SK-N-SH treated with all-trans-retinoic acid at 6 μM for 48 hours (cell line): ENCODE measurements around the gene NSD1.
A peak's percentile ranks its signal among the peaks of the same experiment; 100 is the strongest.

Source experiments
- ATAC-seq: fragments of 200-7000 bp; cut with Tn5 transposase; 3 replicates; pipeline ENCODE4 v1.9.1; 2020; ENCODE audit warnings: mild to moderate bottlenecking, moderate library complexity
- ARNTL ChIP-seq: fragments of 450-650 bp; formaldehyde crosslinking; IDR thresholded peaks from 2 replicates; pipeline ENCODE4 v1.5.0; 2020; ENCODE audit warnings: low read depth, mild to moderate bottlenecking, moderate library complexity, borderline replicate concordance
- BACH2 ChIP-seq: fragments of 250-450 bp; sonication (Bioruptor Pico); IDR thresholded peaks from 2 replicates; pipeline ENCODE4 v1.9.0; 2021; ENCODE audit warnings: mild to moderate bottlenecking, borderline replicate concordance
- CREB5 ChIP-seq: fragments of 250-450 bp; sonication (Bioruptor Pico); IDR thresholded peaks from 2 replicates; pipeline ENCODE4 v1.5.1; 2020; ENCODE audit warnings: low read depth, mild to moderate bottlenecking, moderate library complexity
- CSDC2 ChIP-seq: fragments of 250-450 bp; sonication (Bioruptor Pico); IDR thresholded peaks from 2 replicates; pipeline ENCODE4 v1.5.0; 2020; ENCODE audit warnings: mild to moderate bottlenecking, moderate library complexity
- CSRNP3 ChIP-seq: fragments of 250-450 bp; sonication (Bioruptor Pico); IDR thresholded peaks from 2 replicates; pipeline ENCODE4 v1.5.1; 2021; ENCODE audit warnings: mild to moderate bottlenecking, moderate library complexity
- ESRRG ChIP-seq: fragments of 250-450 bp; sonication (Bioruptor Pico); IDR thresholded peaks from 2 replicates; pipeline ENCODE4 v1.6.1; 2021; ENCODE audit warnings: mild to moderate bottlenecking
- GLIS3 ChIP-seq: fragments of 250-450 bp; sonication (Bioruptor Pico); IDR thresholded peaks from 2 replicates; pipeline ENCODE4 v1.5.0; 2020; ENCODE audit warnings: mild to moderate bottlenecking, moderate library complexity
- ISL1 ChIP-seq: fragments of 250-450 bp; sonication (Bioruptor Pico); IDR thresholded peaks from 2 replicates; pipeline ENCODE4 v2.1.2; 2022; ENCODE audit warnings: mild to moderate bottlenecking, moderate library complexity
- OSR1 ChIP-seq: fragments of 250-450 bp; sonication (Bioruptor Pico); IDR thresholded peaks from 2 replicates; pipeline ENCODE4 v1.8.0; 2022; ENCODE audit warnings: moderate library complexity, mild to moderate bottlenecking, inconsistent platforms
- PATZ1 ChIP-seq: fragments of 250-450 bp; sonication (Bioruptor Pico); IDR thresholded peaks from 2 replicates; pipeline ENCODE4 v1.8.0; 2020; ENCODE audit warnings: mild to moderate bottlenecking, moderate library complexity, borderline replicate concordance
- POU6F1 ChIP-seq: fragments of 250-450 bp; sonication (Bioruptor Pico); IDR thresholded peaks from 2 replicates; pipeline ENCODE4 v1.8.0; 2021; ENCODE audit warnings: low read depth, mild to moderate bottlenecking, moderate library complexity, borderline replicate concordance
- PPARA ChIP-seq: fragments of 250-450 bp; sonication (Bioruptor Pico); IDR thresholded peaks from 2 replicates; pipeline ENCODE4 v1.5.0; 2020; ENCODE audit warnings: mild to moderate bottlenecking, borderline replicate concordance
- RARB ChIP-seq: fragments of 250-450 bp; sonication (Bioruptor Pico); IDR thresholded peaks from 2 replicates; pipeline ENCODE4 v1.8.0; 2021; ENCODE audit warnings: mild to moderate bottlenecking, moderate library complexity
- SNAI2 ChIP-seq: fragments of 250-450 bp; sonication (Bioruptor Pico); IDR thresholded peaks from 2 replicates; pipeline ENCODE4 v1.5.0; 2020; ENCODE audit warnings: mild to moderate bottlenecking, moderate library complexity
- TCF4 ChIP-seq: fragments of 250-450 bp; sonication (Bioruptor Pico); IDR thresholded peaks from 2 replicates; pipeline ENCODE4 v1.8.0; 2021; ENCODE audit warnings: mild to moderate bottlenecking, moderate library complexity, borderline replicate concordance
- TOX ChIP-seq: fragments of 250-450 bp; sonication (Bioruptor Pico); IDR thresholded peaks from 2 replicates; pipeline ENCODE4 v1.8.0; 2021; ENCODE audit warnings: mild to moderate bottlenecking, moderate library complexity, borderline replicate concordance
- ZC3H10 ChIP-seq: fragments of 250-450 bp; sonication (Bioruptor Pico); IDR thresholded peaks from 2 replicates; pipeline ENCODE4 v1.5.1; 2021; ENCODE audit warnings: mild to moderate bottlenecking, moderate library complexity
- ZFP3 ChIP-seq: fragments of 250-450 bp; sonication (Bioruptor Pico); IDR thresholded peaks from 2 replicates; pipeline ENCODE4 v1.5.0; 2020; ENCODE audit warnings: mild to moderate bottlenecking, moderate library complexity
- ZFP30 ChIP-seq: fragments of 450-650 bp; formaldehyde crosslinking; IDR thresholded peaks from 2 replicates; pipeline ENCODE4 v1.5.0; 2022; ENCODE audit warnings: mild to moderate bottlenecking, moderate library complexity
- ZNF70 ChIP-seq: fragments of 450-650 bp; formaldehyde crosslinking; IDR thresholded peaks from 2 replicates; pipeline ENCODE4 v1.5.0; 2020; ENCODE audit warnings: mild to moderate bottlenecking, moderate library complexity
- ZNF8 ChIP-seq: fragments of 450-650 bp; formaldehyde crosslinking; IDR thresholded peaks from 2 replicates; pipeline ENCODE4 v1.5.0; 2020; ENCODE audit warnings: mild to moderate bottlenecking, moderate library complexity

Gene NSD1

GRCh38 chr5:177299697-177300096 lies 166.1 kb downstream of the NSD1 start:
- TF ChIP-seq ZFP30 (CRISPR knock-in tag) (no peak), ZC3H10 (CRISPR knock-in tag) (no peak), RARB (CRISPR knock-in tag) (no peak), SNAI2 (CRISPR knock-in tag) (no peak), CSRNP3 (no peak), ZNF8 (CRISPR knock-in tag) (no peak), ZNF70 (CRISPR knock-in tag) (no peak), POU6F1 (CRISPR knock-in tag) (no peak), BACH2 (CRISPR knock-in tag) (no peak), CSDC2 (CRISPR knock-in tag) (no peak), ARNTL (no peak)
- no peak for ATAC-seq

GRCh38 chr5:177300236-177300880 lies 166.8 kb downstream of the NSD1 start:
- ATAC-seq = peak; percentile 27
- TF ChIP-seq CREB5 (CRISPR knock-in tag) = no peak
- TF ChIP-seq ESRRG (CRISPR knock-in tag) = no peak
- peak; percentile 50; the same call in 1 of the 2 replicates for TF ChIP-seq PATZ1 (CRISPR knock-in tag)

- no peak for ATAC-seq
- TF ChIP-seq RARB (CRISPR knock-in tag) (no peak), ZNF70 (CRISPR knock-in tag) (no peak), POU6F1 (CRISPR knock-in tag) (no peak), ISL1 (CRISPR knock-in tag) (no peak), PPARA (CRISPR knock-in tag) (no peak), ZC3H10 (CRISPR knock-in tag) (no peak), CREB5 (CRISPR knock-in tag) (no peak)
These were observed 167.4 kb downstream of the NSD1 start for GRCh38 chr5:177300951-177301350.

- no peak for ATAC-seq
- TF ChIP-seq CSDC2 (CRISPR knock-in tag) (no peak), TOX (CRISPR knock-in tag) (no peak), GLIS3 (CRISPR knock-in tag) (no peak), TCF4 (CRISPR knock-in tag) (no peak), RARB (CRISPR knock-in tag) (no peak), ZFP3 (CRISPR knock-in tag) (no peak), OSR1 (CRISPR knock-in tag) (no peak), ZNF70 (CRISPR knock-in tag) (no peak), ZC3H10 (CRISPR knock-in tag) (no peak), POU6F1 (CRISPR knock-in tag) (no peak), SNAI2 (CRISPR knock-in tag) (no peak), ARNTL (no peak)
These were observed 168.1 kb downstream of the NSD1 start for GRCh38 chr5:177301503-177302165.
